Stimulated activated CD8-positive, alpha-beta memory T cell treated with anti-CD3 and anti-CD28 coated beads, Interleukin-15, amount 100 ng/mL, for 1 hour (primary cell): ENCODE measurements around the gene DRC1.

Experiments used
- DNase-seq: peaks from one replicate; pipeline ENCODE4 v3.0.0-alpha.2; 2020; ENCODE audit warnings: low read depth

The DRC1 gene

DNA sequence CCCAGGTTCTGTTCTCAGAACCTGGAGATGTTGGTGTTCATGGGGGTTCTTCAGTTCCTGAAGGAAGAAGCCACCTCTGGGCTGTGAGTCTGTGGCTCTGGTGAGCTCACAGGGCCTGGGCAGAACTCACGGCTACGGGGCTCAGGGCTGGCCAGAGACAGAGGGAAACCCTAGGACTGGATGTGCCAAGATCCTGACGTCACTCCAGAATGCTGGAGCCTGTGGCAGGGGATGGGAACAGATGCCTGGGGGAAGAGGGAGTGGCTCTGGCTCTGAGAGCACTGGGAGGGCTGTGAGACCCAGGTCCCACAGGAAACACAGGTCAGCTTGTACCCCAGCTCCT is 76.2 kb downstream of the DRC1 start, which contains the start of gene OTOF:
TSS of gene OTOF (minus strand) at position 214 of the 343 bp plus-strand sequence.
- DNase-seq = no peak

DNA sequence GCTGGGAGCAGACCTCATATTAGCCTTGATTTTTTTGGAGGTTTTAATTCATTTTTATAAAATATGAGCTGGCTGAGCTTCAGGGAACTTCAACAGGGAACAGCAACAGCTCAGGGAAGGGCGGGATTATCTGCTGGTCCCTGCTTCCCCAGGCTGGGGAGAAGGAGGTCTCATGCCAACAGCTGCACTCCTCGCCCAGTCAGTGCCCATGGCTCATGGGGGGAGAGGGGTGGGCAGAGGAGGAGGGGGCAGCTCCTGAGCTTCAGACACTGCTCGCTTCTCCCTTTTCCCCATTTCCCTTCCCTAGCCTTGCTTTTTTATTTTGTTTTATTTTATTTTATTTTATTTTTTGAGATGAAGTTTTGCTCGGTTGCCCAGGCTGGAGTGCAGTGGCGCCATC is 76.6 kb downstream of the DRC1 start:
- DNase-seq = no peak

DNA sequence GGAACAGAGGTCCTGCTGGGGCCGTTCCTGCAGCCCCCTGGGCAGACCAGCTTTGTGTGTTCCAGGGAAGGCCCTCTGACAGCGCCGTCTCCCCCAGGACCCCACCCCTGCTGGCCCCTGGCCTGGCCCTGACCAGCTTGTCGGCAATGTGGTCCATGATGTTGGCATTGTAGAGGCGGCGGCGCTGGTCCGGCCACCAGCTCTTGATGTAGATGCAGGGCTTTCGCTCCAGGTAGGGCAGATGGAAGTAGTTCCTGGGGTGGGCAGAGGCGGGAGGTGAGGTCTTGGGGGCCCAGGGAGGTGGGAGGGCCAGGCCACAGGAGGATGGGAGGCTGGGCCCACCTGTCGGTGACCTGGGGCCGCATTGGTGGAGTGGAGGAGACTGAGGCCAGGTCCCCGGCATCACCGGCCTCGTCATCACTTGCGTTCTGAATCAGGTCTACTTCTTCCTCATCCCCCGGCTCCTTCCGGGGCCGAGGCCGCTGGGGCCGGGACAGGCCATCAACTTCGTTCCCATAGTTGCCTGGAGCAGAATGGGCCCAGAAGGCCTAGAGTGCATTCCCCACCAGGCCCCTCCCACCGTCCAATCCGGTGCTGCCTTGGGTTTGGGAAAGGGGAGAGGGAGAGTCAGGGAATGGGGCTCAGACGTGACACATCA is 77.5 kb downstream of the DRC1 start:
- no peak for DNase-seq

DNA sequence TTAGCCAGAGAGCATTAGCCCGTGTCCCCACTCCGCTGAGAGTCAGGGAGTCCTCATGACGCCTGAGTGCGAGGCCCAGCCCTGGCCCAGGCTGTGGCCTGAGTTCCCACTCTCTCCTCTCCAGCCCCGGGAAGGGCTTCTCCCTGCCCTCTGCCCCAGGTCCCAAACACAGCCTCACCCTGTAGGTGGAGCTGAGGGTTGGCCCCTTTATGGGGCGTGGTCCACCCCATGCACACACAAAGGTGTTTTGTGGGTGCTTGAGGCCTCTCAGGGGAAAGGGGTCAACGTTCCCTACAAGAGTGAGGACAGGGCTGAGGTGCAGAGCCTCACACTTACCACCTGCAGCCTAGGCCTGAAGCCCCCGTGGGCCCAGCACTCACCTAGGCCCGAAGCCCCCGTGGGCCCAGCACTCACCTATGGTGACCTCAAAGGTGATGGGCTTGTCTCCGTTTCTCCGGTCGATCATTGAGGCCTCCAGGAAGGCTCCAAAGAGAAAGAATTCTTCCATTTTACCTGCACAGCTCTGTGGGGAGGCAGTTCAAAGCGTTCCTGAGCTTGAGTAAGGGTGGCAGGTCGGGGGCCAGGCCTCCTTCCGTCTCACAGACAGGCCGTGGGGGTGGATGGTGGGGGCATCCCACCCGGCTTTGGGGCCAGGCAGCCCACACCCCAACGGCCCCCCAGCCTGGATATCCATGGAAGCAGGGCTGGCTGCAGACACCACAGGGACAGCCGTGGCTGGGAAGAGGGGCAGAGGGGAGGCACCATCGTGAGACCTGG is 78.3 kb downstream of the DRC1 start:
- no peak for DNase-seq

DNA sequence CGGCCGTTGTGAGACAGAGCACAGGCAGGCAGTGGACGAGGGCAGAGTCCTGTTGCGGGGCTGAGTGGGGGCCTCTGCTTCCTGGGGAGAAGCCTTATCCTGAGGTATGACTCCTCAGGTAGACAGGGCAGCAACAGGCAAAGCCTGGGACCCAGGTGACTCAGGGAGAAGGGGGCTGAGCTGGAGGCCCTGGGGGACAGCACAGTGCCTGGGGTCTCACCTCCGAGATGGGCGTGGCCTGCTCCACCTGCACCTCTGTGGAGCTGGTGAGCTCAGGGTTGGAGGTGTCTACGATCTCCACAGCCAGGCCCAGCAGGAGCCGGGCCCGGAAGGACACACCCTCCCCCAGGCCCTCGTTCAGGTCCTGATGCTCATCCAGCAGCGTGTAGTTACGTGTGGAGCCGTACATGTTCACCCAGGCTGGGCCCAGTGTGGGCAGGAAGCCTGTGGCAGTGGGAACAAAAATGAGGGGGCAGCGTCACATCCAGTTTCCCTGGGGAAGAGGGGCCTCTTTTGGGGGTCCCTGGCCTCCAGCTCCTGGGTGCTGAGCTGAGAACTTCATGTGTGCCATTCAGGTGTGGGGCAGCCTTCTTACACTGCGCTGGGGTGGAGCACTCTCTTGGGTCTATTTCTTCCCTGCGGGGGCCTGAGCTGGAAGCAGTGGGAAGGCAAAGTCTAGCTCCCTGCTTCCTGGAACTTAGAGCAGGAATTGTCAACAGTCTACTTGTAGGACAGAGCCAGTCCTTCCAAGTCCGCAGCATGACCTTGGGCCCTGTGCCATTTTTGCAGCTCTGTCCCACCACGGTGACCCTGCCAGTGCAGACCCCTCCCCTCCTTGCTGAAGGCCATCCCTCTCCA is 79.1 kb downstream of the DRC1 start:
- no peak for DNase-seq

DNA sequence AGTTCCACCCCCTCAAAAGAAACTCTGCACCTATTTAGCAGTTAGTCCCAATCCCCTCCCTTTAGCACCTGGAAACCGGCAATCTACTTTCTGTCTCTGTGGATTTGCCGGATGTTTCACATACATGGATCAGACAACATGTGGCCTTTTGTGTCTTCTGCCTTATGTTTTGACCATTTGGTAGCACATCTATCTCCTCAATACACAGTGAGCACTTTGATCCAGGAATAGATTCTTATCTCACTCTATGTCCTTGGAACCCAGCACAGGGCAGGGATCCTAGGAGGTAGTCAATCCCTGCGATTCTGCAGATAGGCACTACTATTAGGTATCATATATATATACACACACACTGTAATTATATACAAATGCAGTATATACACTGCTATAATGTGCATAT is 80.0 kb downstream of the DRC1 start:
- DNase-seq = no peak

DNA sequence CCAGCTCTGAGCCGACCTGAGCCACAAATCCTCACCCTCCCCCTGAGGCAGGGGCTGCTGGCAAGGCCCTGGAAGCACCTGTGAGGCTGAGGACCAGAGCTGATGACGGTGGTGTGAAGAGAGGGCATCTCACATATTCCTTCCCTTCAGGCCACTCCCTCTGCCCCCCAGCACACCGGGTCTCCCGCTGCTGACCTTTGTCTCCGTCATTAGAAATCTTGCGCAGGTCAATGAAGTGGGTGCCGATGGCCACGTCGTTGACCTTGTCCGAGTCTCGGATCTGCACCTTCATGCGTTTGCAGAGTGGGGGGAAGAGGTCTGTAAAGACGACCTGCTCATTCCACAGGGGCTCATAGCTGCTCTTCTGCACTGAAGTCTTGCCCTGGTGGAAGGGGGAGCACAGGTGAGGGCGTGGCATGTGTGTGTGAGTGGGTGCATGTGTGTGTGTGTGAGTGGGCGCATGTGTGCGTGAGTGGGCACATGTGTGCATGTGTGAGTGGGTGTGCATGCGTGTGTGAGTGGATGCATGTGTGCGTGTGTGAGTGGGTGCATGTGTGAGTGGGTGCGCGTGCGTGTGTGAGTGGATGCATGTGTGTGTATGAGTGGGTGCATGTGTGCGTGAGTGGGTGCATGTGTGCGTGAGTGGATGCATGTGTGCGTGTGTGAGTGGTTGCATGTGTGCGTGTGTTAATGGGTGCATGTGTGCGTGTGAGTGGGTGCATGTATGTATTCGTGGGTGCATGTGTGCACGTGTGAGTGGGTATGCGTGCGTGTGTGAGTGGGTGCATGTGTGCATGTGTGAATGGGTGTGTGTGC is 80.7 kb downstream of the DRC1 start:
- DNase-seq = no peak

DNA sequence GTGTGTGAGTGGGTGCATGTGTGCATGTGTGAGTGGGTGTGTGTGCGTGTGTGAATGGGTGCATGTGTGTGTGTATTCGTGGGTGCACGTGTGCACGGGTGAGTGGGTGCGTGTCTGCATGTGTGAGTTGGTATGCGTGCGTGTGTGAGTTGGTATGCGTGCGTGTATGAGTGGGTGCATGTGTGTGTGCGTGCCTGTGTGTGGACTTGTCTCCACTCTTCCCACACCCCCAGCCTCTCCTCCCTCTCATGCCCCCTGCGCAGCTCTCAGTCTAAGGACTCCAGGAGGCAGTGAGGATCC is 81.3 kb downstream of the DRC1 start:
- DNase-seq = no peak

DNA sequence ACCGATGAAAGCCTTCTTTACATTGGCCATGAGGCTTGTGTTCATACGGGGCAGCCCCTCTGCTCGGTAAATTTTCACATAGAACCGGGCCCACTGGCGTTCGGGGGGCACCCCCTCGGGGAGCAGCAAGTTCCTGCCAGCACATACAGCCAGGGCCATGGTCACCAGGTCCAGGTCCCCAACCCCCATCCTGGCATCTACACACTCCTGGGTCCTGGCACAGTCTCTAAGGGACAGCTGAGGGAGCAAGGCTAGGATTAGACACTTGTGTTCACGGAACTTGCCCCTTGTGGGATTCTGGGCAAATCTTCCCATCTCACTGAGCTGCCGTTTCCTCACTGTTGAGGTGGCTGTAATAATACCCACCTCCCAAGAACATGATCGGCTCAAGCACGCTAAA is 81.8 kb downstream of the DRC1 start:
- DNase-seq = no peak

DNA sequence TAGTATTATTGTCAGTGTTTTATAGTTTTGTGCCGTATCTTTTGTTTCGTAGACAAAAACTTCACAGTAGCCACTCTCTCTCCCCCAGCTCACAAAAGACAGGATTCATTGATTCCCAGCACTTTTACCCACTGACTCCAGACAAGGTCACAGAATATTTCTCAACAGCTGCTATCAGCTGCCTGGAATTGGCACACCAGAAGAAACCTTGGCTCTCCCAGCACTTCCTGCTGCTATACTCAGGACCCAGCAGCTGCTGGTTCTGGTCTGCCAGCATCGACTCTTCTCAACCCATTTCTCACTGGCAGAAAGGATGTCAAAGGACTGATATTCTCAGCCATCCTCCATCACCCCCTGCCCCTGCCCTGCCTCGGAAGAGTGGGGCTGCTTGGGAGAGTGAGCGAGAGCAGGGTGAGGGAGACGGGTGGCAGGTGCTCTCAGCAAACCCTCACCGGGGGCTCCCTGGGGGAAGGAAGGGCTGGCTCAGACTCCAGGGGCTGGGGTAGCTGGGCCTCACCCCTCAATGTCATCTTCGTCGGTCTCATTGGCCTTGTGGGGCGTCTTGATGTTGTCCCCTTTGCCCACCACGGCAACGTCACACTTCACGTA is 82.3 kb downstream of the DRC1 start:
- DNase-seq = no peak

DNA sequence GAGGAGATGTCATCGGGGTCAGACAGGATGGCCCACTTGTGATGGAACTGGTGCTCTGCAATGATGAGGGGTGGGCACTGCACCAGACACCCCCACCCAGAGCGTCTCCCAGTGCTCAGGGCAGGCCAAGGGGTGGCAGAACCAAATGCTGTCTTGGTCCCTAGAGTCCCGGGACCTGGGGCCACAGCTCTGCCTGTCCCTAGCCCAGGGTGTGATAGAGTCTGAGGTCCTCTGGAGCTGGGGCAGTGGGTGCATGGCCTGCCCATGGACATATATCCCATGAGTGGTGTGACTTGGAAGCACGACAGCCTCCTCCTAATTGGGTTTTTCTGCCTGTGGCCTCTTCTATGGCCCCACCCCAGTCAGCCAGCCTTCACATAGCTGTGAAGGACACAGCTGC is 82.9 kb downstream of the DRC1 start:
- no peak for DNase-seq

DNA sequence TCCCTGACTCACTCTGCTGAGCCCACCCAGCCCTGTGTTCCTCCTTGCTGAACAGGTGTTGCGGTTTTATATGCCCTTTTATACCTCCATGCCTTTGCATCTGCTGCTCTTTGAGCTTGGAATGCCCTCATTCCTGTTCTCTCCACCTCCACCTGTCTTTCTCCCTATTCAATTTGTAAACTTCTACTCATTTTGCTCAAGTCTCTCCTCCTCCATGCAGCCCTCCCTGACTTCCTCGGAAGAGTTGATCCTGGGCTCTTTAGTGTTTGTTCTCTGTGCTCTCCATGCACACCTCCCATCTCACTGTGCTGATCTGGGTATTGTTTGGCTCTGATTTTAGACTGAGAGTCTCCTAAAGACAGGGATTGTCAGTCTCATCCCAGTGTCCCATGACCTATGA is 83.4 kb downstream of the DRC1 start:
- no peak for DNase-seq

DNA sequence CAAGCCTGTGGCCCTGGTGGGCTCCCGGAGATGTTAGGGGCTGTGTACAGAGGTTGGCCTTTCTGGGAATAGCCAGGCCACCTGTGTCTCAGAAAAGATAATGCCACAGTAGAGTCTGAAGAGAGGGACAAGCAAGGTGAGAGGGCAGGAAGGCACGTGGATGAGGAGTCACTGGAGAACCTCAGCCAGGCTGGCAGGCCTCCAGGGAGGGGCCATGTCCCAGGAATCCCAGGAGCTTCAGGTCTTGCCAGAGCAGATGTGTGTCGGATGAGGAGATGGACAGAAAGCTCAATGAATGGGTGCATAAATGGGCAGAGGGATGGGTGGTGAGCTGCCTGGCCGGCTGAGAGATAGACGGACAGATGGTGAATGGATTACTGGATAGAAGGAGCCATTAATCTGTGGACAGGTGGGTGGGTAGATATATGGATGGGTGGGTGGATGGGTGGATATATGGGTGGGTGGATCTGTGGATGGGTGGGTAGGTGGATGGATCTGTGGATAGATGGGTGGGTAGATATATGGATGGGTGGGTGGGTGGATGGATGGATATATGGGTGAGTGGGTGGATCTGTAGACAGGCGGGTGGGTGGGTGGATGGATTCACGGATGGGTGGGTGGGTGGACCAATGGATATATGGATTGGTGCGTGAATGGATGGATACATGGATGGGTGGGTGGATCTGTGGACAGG is 84.2 kb downstream of the DRC1 start:
- no peak for DNase-seq

DNA sequence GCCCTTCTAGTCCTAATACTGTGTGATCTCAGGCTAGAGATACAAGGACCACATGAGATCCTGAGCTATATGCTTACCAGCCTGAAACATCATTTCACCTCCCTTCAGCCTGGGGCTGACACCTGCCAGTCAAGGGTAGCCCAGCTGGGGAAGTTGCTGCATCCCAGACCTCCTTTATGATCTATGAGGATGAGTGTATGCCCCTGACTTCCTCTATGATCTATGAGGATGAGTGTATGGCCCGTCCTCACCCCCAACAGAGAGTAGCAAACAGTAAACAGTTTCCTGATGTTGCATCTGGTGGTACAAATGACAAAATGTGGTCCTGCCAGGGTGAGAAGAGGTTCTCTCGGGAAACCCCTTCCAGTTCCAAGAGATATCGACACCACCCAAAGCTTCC is 85.1 kb downstream of the DRC1 start:
- DNase-seq = no peak

DNA sequence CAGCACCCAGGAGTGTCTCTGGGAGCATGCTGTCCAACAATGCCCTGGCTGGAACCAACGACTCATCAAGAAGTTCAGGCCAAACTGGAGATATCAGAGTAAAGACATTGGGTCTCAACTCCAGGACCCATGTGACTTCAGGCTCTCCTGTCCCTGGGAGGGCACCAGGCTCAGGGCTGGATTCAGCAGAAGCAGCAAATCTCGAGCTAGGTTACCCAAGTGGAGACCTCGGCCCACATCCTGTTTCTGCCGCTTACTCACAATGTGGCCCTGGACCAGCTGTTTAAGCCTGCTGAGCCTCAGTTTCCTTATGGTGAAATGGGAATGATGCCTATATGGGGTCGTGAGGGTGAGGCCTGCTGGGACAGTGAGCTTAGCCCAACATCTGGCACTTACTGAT is 85.5 kb downstream of the DRC1 start:
- no peak for DNase-seq

DNA sequence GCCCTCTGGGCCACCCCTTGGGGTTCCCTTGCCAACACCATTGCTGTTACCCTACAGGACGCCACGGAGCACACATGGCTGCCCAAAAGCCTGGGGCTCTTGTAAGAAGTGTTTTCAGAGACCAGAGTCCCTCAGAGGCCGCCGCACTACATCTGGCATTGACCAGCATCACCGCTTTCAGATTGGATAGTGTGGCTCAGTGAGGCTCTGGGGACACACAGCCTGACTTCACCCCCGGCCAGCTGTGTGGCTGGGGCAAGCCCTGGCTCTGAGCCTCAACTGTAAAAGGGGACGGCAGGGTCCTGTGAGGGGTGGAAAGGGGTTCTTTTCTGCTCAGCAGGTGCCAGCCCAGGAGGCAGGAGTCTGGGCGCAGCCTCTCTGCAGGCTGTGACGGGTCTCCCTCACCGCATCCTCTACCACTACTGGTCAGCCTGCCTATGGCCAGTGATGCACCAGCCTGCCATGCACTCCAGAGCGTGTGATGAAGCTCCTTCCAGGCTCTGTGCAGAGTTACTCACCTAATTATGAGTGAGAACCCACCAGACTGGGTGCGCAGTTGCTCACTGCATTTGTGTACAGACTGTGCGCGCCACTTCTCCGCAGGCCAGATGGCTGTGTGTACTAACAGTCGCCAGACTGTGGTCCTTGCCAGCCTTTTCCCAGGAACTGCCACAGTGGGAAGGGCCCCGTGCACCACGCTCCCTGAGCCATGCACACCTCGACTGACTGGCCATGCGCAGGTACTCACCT is 86.9 kb downstream of the DRC1 start:
- DNase-seq = no peak

DNA sequence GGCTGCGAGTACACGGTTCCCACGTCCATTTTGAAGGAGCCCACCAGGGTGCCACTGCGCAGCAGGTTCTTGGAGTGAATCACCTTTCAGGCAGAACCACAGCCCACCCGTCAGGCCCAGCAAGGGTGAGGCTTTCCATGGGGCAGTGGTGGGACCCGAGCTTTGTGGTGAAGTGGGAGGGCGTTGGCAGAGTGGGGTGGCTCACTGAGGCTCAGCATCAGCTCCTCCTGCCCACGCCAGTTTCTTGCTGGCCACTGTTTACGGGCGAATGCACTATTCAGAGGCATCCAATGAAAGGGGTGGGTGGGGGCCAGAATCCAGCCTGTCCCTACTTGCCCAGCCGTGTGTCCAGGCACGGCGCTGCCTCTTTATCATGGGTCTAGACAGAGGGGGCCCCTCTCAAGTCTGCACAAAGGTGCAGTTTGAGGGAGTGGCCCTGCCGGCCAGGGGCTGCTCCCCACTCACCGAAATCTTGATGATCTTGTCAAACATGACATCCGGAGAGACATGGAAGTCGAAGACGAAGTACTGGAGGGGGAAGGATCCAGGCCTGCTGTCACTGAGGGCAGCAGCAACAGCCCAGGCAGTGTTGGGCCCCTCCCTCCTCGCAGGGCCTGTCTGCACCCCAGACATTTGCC is 87.6 kb downstream of the DRC1 start:
- no peak for DNase-seq

DNA sequence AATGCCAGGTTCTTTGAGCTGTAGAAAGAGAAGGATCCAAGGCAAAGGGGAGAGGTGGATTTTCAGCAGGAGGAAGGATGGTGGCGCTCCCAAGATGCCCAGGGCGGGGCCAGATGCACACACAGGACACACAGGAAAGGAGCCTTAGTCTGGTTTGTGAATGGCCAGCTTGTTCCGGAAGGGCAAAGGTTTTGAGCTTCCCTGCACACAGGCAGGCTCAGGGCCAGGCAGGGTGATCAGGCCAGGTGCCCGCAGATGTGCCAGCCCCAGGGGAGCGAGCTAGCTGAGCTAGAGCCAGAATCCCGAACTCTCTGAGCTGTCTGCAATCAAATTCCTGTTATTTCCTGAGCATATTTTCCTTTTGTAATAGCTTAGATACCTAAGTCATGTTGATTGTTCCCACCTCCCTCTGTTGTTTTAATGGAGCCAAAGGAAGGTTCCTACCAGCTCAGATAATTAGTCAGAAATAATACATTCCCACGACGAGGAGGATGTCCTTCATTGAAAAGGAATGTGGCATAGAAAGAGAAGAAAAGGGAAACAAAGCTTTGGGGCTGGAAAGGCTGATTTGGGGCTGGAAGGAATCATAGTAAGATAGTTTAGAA is 89.9 kb downstream of the DRC1 start:
- no peak for DNase-seq

DNA sequence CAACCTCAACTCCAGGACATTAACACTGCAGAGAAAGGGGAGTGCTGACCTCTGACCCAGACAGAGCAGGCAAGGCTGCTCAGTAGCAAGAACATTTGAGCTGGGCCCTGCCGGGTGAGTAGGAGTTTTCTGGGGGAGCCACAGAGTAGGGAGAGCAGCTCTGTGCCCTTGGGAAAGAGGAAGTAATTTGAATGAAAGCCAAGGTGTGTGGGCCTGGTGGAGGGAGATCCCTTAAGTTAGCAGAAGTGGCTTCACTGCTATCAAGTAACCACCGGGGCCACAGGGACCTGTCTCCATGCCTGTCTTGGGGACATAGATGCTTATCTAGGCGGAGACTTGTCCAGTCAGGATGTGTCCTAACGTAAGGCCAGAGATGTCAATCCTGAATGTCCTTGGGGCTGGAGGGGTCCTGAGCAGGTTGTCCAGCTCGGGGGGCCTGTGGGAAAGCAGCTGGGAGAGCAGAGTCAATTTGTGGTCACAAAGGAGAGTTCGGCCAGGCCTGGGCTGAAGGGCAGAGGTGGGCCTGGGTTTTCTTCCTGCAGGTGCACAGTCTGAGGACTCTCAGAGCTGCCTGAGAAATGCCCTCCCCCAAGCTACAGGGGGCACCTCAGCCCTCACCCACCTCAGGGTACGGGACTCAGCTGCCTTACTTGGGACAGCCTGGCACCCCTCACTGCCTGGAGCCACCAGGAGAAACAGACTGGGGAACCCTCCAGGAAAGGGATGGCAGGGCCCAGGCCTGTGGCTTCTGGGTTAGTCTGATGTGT is 91.2 kb downstream of the DRC1 start:
- DNase-seq = no peak
